Measurements from ENCODE around the gene TCP11L2.

Gene TCP11L2

DNA sequence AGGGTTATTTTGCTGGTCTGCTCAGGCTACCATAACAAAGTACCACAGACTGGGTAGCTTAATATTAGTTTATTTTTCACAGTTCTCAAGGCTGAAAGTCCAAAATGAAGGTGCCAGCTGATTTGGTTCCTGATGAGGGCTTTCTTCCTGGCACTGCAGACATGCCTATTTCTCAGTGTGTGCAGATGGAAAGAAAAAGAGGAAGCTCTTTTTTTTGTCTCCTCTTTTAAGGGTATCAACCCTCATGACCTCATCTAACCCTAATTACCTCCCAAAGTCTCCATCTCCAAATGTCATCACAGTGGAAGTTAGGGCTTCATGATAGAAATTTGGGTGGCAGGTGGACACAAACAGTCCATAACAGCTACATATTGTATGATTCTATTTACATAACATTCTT, 30.0 kb downstream of the TCP11L2 start:
- H3K4me1 ChIP-seq, result peaks cover 14% of the 10 kb centered on the region
- H3K36me3 ChIP-seq (ENCODE audit: control insufficient read depth, insufficient read depth, low read length), result no peaks in the 10 kb centered on the region
- TF ChIP-seq CTCF (IDR thresholded peaks at IDR 0.05), result no peak
- H3K4me3 ChIP-seq (ENCODE audit: low read depth, low read length), result no peak overlapping the region
- no peak overlapping the region for H3K4me2 ChIP-seq (ENCODE audit: low read length)
- no peak overlapping the region for H3K9ac ChIP-seq
- no peaks in the 10 kb centered on the region for H3K9me3 ChIP-seq (ENCODE audit: control insufficient read depth, low read length)
- no peak overlapping the region for H2AFZ ChIP-seq
- H3K27ac ChIP-seq, result no peak overlapping the region
- H3K79me2 ChIP-seq, result no peaks in the 10 kb centered on the region
- H3K27me3 ChIP-seq (ENCODE audit: control insufficient read depth, insufficient read depth, low read length), result no peaks in the 10 kb centered on the region

- H3K79me2 ChIP-seq, result no peaks in the 10 kb centered on the region
- H3K4me3 ChIP-seq (ENCODE audit: low read depth, low read length), result no peak overlapping the region
- no peaks in the 10 kb centered on the region for H3K36me3 ChIP-seq (ENCODE audit: control insufficient read depth, insufficient read depth, low read length)
- no peak overlapping the region for H3K27ac ChIP-seq
- no peaks in the 10 kb centered on the region for H3K9me3 ChIP-seq (ENCODE audit: control insufficient read depth, low read length)
- H2AFZ ChIP-seq, result no peak overlapping the region
- TF ChIP-seq CTCF (IDR thresholded peaks at IDR 0.05), result no peak
- H3K27me3 ChIP-seq (ENCODE audit: control insufficient read depth, insufficient read depth, low read length), result no peaks in the 10 kb centered on the region
- H3K9ac ChIP-seq, result no peak overlapping the region
- peaks cover 14% of the 10 kb centered on the region for H3K4me1 ChIP-seq
- no peak overlapping the region for H3K4me2 ChIP-seq (ENCODE audit: low read length)
Observed at GRCh38 chr12:106333010-106333409, 30.5 kb downstream of the TCP11L2 start.

DNA sequence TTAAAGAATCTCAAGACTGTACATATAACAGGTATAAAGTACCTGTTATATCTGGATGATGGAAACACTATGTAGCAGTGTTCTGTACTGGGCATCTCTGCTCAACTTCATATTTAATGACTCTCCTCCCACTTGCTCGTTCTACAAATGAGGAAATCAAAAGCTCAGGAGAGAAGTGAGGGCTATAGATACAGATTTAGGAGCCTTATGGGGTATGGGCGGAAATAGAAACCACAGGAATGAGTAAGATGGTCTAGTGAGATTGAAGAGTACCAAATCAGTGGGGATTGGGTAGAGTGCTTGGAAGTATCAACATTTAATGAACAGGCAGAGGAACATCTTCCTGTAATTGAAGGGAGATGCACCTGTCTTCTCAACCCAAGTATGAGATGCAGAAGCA, 31.2 kb downstream of the TCP11L2 start:
- Histone ChIP-seq H3K36me3 (ENCODE audit: control insufficient read depth, insufficient read depth, low read length) (no peaks in the 10 kb centered on the region), H3K27ac (no peak overlapping the region), H3K27me3 (ENCODE audit: control insufficient read depth, insufficient read depth, low read length) (no peaks in the 10 kb centered on the region), H3K4me1 (peaks cover 14% of the 10 kb centered on the region), H3K4me3 (ENCODE audit: low read depth, low read length) (no peak overlapping the region), H2AFZ (no peak overlapping the region), H3K4me2 (ENCODE audit: low read length) (no peak overlapping the region), H3K9me3 (ENCODE audit: control insufficient read depth, low read length) (no peaks in the 10 kb centered on the region), H3K9ac (no peak overlapping the region), H3K79me2 (no peaks in the 10 kb centered on the region)
- TF ChIP-seq CTCF (IDR thresholded peaks at IDR 0.05), result no peak

GRCh38 chr12:106341086-106341877, 38.7 kb downstream of the TCP11L2 start:
- H3K4me3 ChIP-seq (ENCODE audit: low read depth, low read length), result no peak overlapping the region
- H3K27me3 ChIP-seq (ENCODE audit: control insufficient read depth, insufficient read depth, low read length), result no peaks in the 10 kb centered on the region
- no peaks in the 10 kb centered on the region for H3K36me3 ChIP-seq (ENCODE audit: control insufficient read depth, insufficient read depth, low read length)
- H3K4me1 ChIP-seq, result peaks cover 19% of the 10 kb centered on the region
- no peaks in the 10 kb centered on the region for H3K79me2 ChIP-seq
- H2AFZ ChIP-seq, result no peak overlapping the region
- H3K27ac ChIP-seq, result no peak overlapping the region
- no peak for TF ChIP-seq CTCF (IDR thresholded peaks at IDR 0.05)
- H3K9ac ChIP-seq, result no peak overlapping the region
- H3K4me2 ChIP-seq (ENCODE audit: low read length), result no peak overlapping the region
- no peaks in the 10 kb centered on the region for H3K9me3 ChIP-seq (ENCODE audit: control insufficient read depth, low read length)

All from parathyroid adenoma (tissue), 2 donors.